ENCODE data around the gene KRT6B.
"Not testable (repeated sequence)": the region's sequence is repeated elsewhere in the genome, so short reads cannot be mapped to it uniquely, and the experiment has no call there.

The KRT6B gene

DNA sequence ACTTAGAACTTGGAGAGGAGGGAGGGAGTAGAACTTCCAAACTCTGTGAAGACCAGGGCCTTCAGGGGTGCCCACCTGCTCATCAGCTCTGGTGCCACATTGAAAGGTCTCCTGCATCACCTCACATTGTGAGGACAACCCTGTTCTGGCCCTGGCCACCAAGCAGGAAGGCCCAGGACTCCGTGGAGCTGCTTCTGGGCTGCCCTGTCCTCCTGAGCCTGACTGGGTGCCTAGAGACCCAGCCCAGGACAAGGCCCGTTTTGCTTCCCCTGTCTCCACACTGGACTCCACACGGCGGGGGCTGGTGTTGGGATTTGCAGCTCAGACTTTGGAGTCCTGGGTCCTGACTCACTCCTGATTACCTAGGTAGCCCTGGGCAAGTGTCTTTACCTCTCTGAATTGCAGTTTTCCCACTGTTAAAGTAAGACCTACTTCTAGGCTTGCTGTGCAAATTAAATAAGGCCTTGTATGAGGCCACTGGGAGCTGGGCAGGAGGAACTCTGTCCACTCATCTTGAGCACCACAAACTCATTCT lies 33.3 kb downstream of the KRT6B start:
- Histone ChIP-seq H3K4me1 (ENCODE audit: insufficient read depth, low read length) (no peaks in the 10 kb centered on the region), H3K9me3 (ENCODE audit: control insufficient read depth, insufficient read depth, low read length) (no peaks in the 10 kb centered on the region), H3K36me3 (ENCODE audit: insufficient read depth, low read length) (no peaks in the 10 kb centered on the region), H3K9ac (ENCODE audit: low read depth, low read length) (no peak overlapping the region)

DNA sequence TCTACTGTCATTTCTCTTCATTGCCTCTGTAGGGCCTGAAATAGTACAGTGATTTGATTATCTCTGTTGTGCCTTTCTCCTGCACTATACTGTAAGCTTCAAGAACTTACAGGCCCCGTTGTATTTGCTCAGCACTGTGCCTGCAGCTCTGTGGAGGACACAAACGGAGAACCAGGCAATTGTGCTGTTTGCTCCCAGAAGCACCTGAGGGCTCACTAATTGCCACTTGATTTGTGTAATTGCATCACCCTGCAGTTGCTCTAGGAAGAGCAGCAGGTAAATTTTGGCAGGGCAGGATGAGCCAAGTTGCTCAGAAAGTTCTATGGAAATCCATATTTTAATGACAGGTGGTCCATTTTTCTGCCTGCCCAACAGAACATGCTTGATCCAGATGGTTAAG lies 34.2 kb downstream of the KRT6B start:
- no peaks in the 10 kb centered on the region for H3K4me1 ChIP-seq (ENCODE audit: insufficient read depth, low read length)
- H3K9ac ChIP-seq (ENCODE audit: low read depth, low read length), result no peak overlapping the region
- no peaks in the 10 kb centered on the region for H3K36me3 ChIP-seq (ENCODE audit: insufficient read depth, low read length)
- H3K9me3 ChIP-seq (ENCODE audit: control insufficient read depth, insufficient read depth, low read length), result no peaks in the 10 kb centered on the region

DNA sequence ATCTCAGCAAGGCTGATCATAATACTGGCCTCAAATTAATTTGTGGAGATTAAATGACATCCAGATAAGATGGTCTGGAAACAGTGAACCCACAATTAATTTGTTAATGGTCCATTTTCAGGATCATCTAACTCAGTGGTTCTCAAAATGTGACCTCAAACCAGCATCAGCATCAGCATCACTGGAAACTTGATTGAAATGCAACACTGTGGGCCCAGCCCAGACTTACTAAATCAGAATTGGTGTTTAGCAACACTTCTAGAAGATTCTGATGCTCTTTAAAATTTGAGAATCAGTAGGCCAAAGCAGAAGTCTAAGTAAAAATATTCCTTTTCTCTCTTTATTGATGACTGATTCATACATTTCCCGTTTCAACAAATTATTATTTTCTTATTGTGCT lies 35.2 kb downstream of the KRT6B start:
- Histone ChIP-seq H3K9me3 (ENCODE audit: control insufficient read depth, insufficient read depth, low read length) (no peaks in the 10 kb centered on the region), H3K9ac (ENCODE audit: low read depth, low read length) (no peak overlapping the region), H3K4me1 (ENCODE audit: insufficient read depth, low read length) (no peaks in the 10 kb centered on the region)

DNA sequence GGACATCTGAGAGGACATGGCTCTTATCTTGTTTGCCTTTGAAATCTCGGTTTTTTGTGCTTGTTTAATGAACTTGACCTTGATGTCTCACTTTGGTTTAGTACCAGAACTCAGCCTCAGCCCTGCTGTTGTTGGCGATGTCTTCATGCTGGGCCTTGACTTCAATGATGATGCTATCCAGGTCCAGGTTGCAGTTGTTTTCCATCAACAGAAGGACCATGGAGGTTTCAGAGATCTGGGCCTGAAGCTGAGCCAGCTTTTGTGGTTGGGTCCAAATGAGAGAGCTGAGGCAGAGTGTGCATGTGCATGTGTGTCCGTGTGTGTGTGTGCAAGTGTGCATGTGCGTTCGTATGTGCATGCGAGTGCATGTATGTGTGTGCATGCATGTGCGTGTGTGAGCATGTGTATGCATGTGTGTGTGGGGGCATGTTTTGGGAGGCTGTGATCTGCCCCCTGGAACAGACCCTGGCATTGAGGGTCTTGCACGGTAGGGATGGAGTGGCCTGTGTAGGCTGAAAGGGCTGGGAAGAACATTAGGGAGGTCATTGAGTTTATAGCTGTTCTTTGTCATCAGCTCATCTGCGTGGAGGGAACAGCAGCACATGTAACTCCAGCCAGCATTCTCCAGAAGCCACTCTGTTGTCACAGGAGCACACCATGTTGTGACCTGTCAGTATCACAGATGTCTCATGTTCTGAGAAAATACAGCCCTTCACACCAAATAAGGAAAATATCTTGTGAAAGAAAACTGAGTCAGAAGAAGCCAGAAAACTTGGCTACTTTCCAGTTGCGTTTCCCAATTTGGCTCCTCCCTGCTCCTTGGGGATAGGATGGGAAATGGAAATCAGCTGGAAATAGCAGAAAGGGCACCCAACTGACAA lies 35.8 kb downstream of the KRT6B start:
- Histone ChIP-seq H3K4me1 (ENCODE audit: insufficient read depth, low read length) (no peaks in the 10 kb centered on the region), H3K36me3 (ENCODE audit: insufficient read depth, low read length) (no peaks in the 10 kb centered on the region), H3K9ac (ENCODE audit: low read depth, low read length) (no peak overlapping the region), H3K9me3 (ENCODE audit: control insufficient read depth, insufficient read depth, low read length) (no peaks in the 10 kb centered on the region)

More for the DNA sequence above, 35.2 kb downstream of the KRT6B start:
- no peaks in the 10 kb centered on the region for H3K36me3 ChIP-seq (ENCODE audit: insufficient read depth, low read length)

DNA sequence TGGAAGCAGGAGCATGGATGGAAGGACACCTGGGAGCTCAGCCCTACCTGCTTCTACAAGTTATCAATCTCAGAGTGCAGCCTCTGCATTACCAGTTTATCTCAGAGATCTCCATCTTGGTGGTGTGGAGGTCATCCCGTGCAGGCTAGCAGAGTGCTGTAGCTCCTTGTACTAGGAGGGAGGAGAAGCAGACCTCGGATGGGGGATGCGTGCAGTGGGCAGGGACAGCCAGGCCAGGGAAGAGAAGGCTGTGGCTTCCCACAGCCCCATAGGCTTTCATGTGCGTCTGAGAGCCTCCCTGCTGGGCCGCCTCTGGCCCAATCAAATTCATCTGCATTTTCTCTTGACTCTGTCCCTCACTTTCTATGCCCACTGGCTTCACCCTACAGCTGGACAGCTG lies 37.0 kb downstream of the KRT6B start:
- Histone ChIP-seq H3K36me3 (ENCODE audit: insufficient read depth, low read length) (no peaks in the 10 kb centered on the region), H3K4me1 (ENCODE audit: insufficient read depth, low read length) (no peaks in the 10 kb centered on the region), H3K9ac (ENCODE audit: low read depth, low read length) (no peak overlapping the region), H3K9me3 (ENCODE audit: control insufficient read depth, insufficient read depth, low read length) (no peaks in the 10 kb centered on the region)

DNA sequence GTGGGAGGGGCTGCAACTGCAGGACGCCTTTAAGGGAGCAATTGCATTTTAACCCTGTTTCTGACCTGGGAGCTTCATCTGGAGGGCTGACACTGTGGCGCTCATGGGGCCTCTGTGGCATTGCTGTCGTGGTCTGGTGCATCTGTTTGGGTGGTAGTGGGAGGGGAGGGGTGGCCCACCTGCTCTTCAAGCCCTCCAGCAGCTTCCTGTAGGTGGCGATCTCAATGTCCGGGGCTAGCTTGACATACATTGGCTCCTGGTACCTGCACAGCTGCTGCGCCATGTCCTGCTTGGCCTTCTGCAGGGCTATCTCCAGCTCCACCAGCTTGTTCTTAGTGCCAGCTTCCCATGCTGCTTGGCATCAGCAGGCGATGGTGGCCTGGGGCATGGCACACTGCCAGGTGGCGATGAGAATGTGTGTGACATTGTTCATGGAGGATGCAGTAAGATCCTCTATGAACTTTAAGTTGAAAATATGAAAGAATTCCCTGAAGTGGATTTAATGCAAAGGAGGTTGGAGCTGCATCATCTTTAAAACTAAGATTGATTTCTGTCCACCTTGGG lies 38.1 kb downstream of the KRT6B start:
- no peaks in the 10 kb centered on the region for H3K4me1 ChIP-seq (ENCODE audit: insufficient read depth, low read length)
- H3K9me3 ChIP-seq (ENCODE audit: control insufficient read depth, insufficient read depth, low read length), result no peaks in the 10 kb centered on the region
- H3K36me3 ChIP-seq (ENCODE audit: insufficient read depth, low read length), result no peaks in the 10 kb centered on the region
- H3K9ac ChIP-seq (ENCODE audit: low read depth, low read length), result no peak overlapping the region

DNA sequence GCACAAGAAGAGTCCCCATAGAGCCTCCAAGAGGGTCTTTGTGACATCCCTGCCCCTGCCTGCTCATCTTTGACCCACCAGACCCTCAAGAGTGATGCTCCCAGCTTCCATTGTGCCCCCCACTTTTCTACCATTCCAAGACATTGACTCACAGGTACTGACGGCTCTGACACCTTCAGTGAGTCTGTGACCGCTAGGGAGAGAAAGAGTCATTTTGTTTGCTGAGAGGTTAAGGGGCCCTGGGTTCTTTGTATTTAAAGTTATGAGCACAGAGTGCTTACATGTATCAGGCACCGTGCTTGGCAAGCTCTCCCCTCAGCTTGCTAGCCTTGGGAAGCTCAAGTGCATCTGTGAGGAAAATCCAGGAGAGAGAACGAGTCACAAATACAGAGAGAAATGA lies 38.7 kb downstream of the KRT6B start:
- Histone ChIP-seq H3K36me3 (ENCODE audit: insufficient read depth, low read length) (no peaks in the 10 kb centered on the region), H3K9me3 (ENCODE audit: control insufficient read depth, insufficient read depth, low read length) (no peaks in the 10 kb centered on the region; the same call in 1 of the 2 replicates), H3K4me1 (ENCODE audit: insufficient read depth, low read length) (no peaks in the 10 kb centered on the region), H3K9ac (ENCODE audit: low read depth, low read length) (no peak overlapping the region)

DNA sequence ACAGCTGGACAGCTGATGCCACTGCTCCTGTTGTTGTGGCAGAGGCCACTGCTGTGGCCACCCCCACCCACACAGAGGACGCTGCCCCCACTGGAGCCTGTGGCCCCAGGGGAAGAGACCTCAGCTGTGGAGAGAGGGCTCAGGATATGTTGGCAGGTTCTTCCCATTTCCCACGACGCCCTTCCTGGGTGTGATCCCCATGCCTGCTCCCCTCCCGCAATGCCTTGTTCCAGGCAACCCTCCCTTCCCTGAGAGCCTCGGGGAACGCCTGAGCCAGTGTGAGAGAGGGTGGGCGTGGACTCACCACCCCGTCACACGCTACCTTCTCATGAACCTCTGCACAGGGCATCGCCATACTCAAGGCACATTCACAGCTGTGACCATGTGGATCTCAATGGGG lies 40.1 kb downstream of the KRT6B start:
- no peaks in the 10 kb centered on the region for H3K4me1 ChIP-seq (ENCODE audit: insufficient read depth, low read length)
- H3K9ac ChIP-seq (ENCODE audit: low read depth, low read length), result no peak overlapping the region

DNA sequence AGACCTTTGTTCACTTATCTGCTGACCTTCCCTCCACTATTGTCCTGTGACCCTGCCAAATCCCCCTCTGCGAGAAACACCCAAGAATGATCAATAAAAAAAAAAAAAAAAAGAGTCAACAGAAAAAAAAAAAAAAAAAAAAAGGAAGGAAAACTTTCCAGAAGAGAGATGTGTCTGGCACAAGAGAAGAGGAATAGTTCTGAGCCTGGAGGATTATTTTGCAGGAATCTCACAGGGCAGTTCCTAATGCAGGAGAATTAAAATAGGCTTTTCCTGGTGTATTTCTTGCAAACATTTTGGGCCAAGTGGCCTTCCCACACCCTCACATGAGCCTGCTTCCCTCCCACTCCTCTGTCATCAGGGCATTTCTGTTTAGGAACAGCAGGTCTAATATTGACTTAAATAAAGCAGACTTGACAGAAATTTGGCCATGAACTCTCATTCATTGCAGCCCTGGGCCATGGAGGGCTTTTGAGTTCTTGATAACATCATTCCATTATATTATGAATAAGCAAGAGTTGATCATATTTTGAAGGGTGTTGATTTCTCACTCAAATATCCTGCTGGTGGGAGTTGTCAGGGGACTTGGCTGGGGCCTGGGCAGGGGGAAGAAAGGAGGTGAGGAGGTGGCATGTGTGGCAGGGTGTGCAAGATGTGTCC lies 41.2 kb downstream of the KRT6B start:
- H3K4me1 ChIP-seq (ENCODE audit: insufficient read depth, low read length); H3K9ac ChIP-seq (ENCODE audit: low read depth, low read length); H3K9me3 ChIP-seq (ENCODE audit: control insufficient read depth, insufficient read depth, low read length); H3K36me3 ChIP-seq (ENCODE audit: insufficient read depth, low read length): not testable (repeated sequence)

More for the DNA sequence above, 40.1 kb downstream of the KRT6B start:
- Histone ChIP-seq H3K36me3 (ENCODE audit: insufficient read depth, low read length) (no peaks in the 10 kb centered on the region), H3K9me3 (ENCODE audit: control insufficient read depth, insufficient read depth, low read length) (no peaks in the 10 kb centered on the region; the same call in 1 of the 2 replicates)

DNA sequence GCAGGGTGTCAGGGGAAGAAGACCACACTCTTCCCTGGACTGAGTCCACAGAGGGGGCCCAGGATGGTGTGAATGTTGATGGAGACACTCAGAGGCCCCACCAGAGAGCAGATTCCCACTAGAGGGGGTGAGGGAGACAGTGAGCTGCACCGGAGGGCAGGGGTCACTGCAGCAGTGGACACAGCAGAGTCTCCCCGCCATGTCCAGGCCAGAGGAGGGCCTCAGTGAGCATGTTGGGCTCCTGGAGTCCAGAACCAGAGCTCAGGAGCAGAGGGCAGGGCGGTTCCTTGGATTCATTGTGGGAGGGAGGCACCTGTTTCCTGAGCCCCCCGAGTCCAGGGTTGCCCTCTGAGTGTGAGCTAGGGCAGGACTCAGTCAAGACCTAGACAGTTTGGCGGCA lies 44.0 kb downstream of the KRT6B start:
- H3K9me3 ChIP-seq (ENCODE audit: control insufficient read depth, insufficient read depth, low read length), result no peaks in the 10 kb centered on the region; the same call in 1 of the 2 replicates
- H3K36me3 ChIP-seq (ENCODE audit: insufficient read depth, low read length), result no peaks in the 10 kb centered on the region
- no peak overlapping the region for H3K9ac ChIP-seq (ENCODE audit: low read depth, low read length)
- no peaks in the 10 kb centered on the region for H3K4me1 ChIP-seq (ENCODE audit: insufficient read depth, low read length)

DNA sequence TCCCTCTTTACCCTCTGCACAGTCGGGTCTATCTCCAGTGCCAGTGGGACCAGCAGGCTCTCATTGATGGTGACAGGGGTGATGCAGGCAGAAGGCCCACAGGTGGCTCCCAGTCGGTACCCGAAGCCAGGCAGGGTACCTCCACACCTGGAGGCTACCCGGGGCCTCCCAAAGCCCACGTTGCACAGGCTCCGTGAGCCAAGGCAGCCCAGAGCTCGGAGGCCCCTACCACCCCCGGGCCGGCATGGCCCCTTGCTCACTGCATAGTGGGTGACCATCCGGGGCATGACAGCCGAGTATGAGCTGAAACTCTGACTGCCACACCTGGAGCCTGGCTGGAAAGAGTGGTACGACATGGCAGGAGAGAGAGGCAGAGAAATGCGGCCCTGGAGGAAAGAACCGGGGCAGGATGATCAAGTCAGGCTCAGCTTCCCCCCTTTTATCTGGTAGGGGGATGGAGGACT lies 46.0 kb downstream of the KRT6B start, which contains the start of gene KRT82:
Gene KRT82, minus strand, starts transcription at position 414 of the 464 bp plus-strand sequence. Its CDS starts 58 bp downstream, at position 356.
- Histone ChIP-seq H3K9me3 (ENCODE audit: control insufficient read depth, insufficient read depth, low read length) (no peaks in the 10 kb centered on the region; the same call in 1 of the 2 replicates), H3K9ac (ENCODE audit: low read depth, low read length) (no peak within 1 kb of the TSS), H3K4me1 (ENCODE audit: insufficient read depth, low read length) (no peaks in the 10 kb centered on the region), H3K36me3 (ENCODE audit: insufficient read depth, low read length) (no peaks in the 10 kb centered on the region)

DNA sequence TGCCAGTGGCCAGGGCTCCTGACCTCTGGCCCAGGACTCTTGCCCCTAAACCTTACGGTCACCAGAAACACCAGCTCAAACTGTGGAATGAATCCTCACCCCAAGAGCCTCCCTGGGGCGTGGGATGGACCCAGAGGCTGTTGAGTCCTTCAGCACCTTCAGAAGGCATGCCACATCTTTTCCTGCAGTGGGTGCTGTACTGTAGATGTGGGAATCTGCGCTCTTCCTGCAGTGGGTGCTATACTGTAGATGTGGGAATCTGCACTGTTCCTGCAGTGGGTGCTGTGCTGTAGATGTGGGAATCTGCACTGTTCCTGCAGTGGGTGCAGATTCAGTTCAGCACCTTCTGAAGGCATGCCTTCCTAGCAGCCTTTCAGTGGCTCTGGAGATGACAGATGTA lies 47.0 kb downstream of the KRT6B start:
- Histone ChIP-seq H3K9ac (ENCODE audit: low read depth, low read length) (no peak overlapping the region), H3K36me3 (ENCODE audit: insufficient read depth, low read length) (no peaks in the 10 kb centered on the region), H3K9me3 (ENCODE audit: control insufficient read depth, insufficient read depth, low read length) (no peaks in the 10 kb centered on the region; the same call in 1 of the 2 replicates), H3K4me1 (ENCODE audit: insufficient read depth, low read length) (no peaks in the 10 kb centered on the region)

DNA sequence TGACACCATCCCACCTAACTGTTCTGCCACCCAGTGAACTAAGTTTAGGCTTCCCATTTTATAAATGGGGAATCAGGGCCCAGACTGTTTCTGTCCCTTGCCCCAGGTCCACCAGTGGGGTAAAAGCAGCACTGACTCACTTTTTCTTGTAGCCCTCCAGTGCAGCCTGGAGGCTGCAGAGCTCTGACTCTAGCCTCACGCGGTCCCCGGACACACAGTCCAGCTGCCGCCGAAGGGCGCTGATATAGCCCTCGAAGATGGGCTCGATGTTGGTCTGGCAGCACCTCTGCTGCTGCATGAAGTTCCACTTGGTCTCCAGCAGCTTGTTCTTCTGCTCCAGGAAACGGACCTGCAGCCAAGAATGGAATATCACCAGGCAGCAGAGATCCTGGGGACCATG lies 48.4 kb downstream of the KRT6B start:
- Histone ChIP-seq H3K9ac (ENCODE audit: low read depth, low read length) (no peak overlapping the region), H3K36me3 (ENCODE audit: insufficient read depth, low read length) (no peaks in the 10 kb centered on the region), H3K4me1 (ENCODE audit: insufficient read depth, low read length) (no peaks in the 10 kb centered on the region), H3K9me3 (ENCODE audit: control insufficient read depth, insufficient read depth, low read length) (no peaks in the 10 kb centered on the region; the same call in 1 of the 2 replicates)

DNA sequence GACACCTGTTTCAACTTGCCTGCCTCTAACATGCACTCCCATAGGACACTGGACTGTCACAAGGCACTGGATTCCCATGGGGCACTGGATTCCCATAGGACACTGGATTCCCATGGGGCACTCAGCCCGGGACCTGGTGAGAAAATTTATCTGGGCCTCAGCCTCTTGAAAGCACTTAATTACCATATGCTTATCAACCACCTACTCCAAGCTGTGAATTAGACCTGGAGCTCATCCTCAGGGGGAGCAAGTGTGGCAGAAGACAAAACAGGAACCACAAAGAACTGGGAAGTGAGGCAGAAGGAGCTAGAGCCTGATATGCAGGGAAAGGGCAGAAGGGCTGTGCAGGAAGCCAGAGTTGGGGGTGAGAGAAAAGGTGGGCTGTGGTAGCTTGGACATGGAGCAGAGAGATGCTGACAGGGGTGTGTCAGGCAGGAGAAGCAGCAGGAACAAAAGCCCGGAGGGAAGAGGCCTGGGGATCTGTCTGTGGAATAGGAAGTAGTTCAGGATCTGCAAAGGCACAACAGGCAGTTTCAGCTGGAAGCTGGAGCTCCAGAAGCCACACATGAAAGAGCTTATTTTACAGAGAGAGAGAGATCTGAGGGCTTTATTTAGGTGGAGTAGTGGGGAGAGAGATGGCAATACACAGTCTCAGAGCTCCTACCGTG lies 48.9 kb downstream of the KRT6B start:
- Histone ChIP-seq H3K9me3 (ENCODE audit: control insufficient read depth, insufficient read depth, low read length) (no peaks in the 10 kb centered on the region), H3K4me1 (ENCODE audit: insufficient read depth, low read length) (no peaks in the 10 kb centered on the region), H3K36me3 (ENCODE audit: insufficient read depth, low read length) (no peaks in the 10 kb centered on the region), H3K9ac (ENCODE audit: low read depth, low read length) (no peak overlapping the region)
